Measurements from ENCODE around the gene BRSK1.

The BRSK1 gene

GRCh38 chr19:55276720-55277430 lies 6.9 kb upstream of the BRSK1 start:
- FAIRE-seq = no peak

- FAIRE-seq = no peak
Measured at GRCh38 chr19:55277494-55277893, 6.3 kb upstream of the BRSK1 start.

GRCh38 chr19:55278391-55279135 lies 5.2 kb upstream of the BRSK1 start:
- FAIRE-seq = no peak

- FAIRE-seq = no peak
Measured at GRCh38 chr19:55279340-55279739, 4.5 kb upstream of the BRSK1 start.

- peak; percentile 98 for FAIRE-seq
Measured at GRCh38 chr19:55279770-55280643, 3.8 kb upstream of the BRSK1 start, which contains the start of gene HSPBP1. HSPBP1 (minus strand) TSS chr19:55280110; CDS start chr19:55279608, 502 bp downstream.

GRCh38 chr19:55284405-55285058 lies 735 bp downstream of the BRSK1 start:
- no peak for FAIRE-seq

GRCh38 chr19:55285229-55285890 lies 1.6 kb downstream of the BRSK1 start:
- no peak for FAIRE-seq

GRCh38 chr19:55287361-55288079 lies 3.7 kb downstream of the BRSK1 start:
- no peak for FAIRE-seq

- peak; percentile 92 for FAIRE-seq
Measured at GRCh38 chr19:55289117-55289796, 5.5 kb downstream of the BRSK1 start.

GRCh38 chr19:55297267-55297666 lies 13.5 kb downstream of the BRSK1 start:
- FAIRE-seq = no peak

- no peak for FAIRE-seq
Measured at GRCh38 chr19:55299991-55300390, 16.2 kb downstream of the BRSK1 start.

GRCh38 chr19:55300886-55301458 lies 17.2 kb downstream of the BRSK1 start:
- FAIRE-seq = no peak

GRCh38 chr19:55301459-55302317 lies 17.9 kb downstream of the BRSK1 start:
- no peak for FAIRE-seq

- no peak for FAIRE-seq
Measured at GRCh38 chr19:55302318-55302703, 18.5 kb downstream of the BRSK1 start.

- no peak for FAIRE-seq
Measured at GRCh38 chr19:55303477-55303876, 19.7 kb downstream of the BRSK1 start.

- FAIRE-seq = peak; percentile 21
Measured at GRCh38 chr19:55304279-55304978, 20.6 kb downstream of the BRSK1 start.

GRCh38 chr19:55304980-55305379 lies 21.2 kb downstream of the BRSK1 start:
- FAIRE-seq = no peak

GRCh38 chr19:55305491-55305890 lies 21.7 kb downstream of the BRSK1 start:
- FAIRE-seq = no peak
